KMS-11 (cell line): Measurements from ENCODE around the gene IL1R1.

Experiments
- H2AFZ ChIP-seq: fragments of 200-600 bp; sonication (generic); 2 replicates; pipeline ENCODE4 v1.6.1; 2016; ENCODE audit warnings: antibody characterized with exemption, mixed run types, low read depth
- H3K27ac ChIP-seq: fragments of 200-600 bp; sonication (generic); 2 replicates; pipeline ENCODE4 v1.6.1; 2016; ENCODE audit warnings: mild to moderate bottlenecking, mixed run types
- H3K27me3 ChIP-seq: fragments of 200-600 bp; sonication (generic); 2 replicates; pipeline ENCODE4 v1.6.1; 2017; ENCODE audit warnings: mild to moderate bottlenecking, low read depth, mixed run types, moderate library complexity; ENCODE audit not compliant: insufficient read depth
- H3K36me3 ChIP-seq: fragments of 200-600 bp; sonication (generic); 2 replicates; pipeline ENCODE4 v1.6.1; 2017; ENCODE audit warnings: mild to moderate bottlenecking, mixed run types; ENCODE audit not compliant: insufficient read depth
- H3K4me1 ChIP-seq: fragments of 200-600 bp; sonication (generic); 2 replicates; pipeline ENCODE4 v1.6.1; 2016; ENCODE audit warnings: mild to moderate bottlenecking, low read depth, mixed run types; ENCODE audit not compliant: poor library complexity, severe bottlenecking
- H3K4me2 ChIP-seq: fragments of 200-600 bp; sonication (generic); 2 replicates; pipeline ENCODE4 v1.7.0; 2016; ENCODE audit warnings: mild to moderate bottlenecking, mixed run types
- H3K4me3 ChIP-seq: fragments of 200-600 bp; sonication (generic); IDR thresholded peaks from 2 replicates; pipeline ENCODE4 v1.6.1; 2017; ENCODE audit warnings: low read depth, low read length, mixed read lengths; ENCODE audit not compliant: insufficient read depth
- H3K79me2 ChIP-seq: fragments of 200-600 bp; sonication (generic); 2 replicates; pipeline ENCODE4 v1.6.1; 2016; ENCODE audit warnings: low read depth, mixed run types; ENCODE audit not compliant: insufficient read depth
- H3K9ac ChIP-seq: fragments of 200-600 bp; sonication (generic); 2 replicates; pipeline ENCODE4 v1.6.1; 2016; ENCODE audit warnings: mild to moderate bottlenecking, mixed run types
- H4K20me1 ChIP-seq: fragments of 200-600 bp; sonication (generic); 2 replicates; pipeline ENCODE4 v1.6.1; 2016; ENCODE audit warnings: mild to moderate bottlenecking, mixed run types; ENCODE audit not compliant: insufficient read depth
- CTCF ChIP-seq: fragments of 200-600 bp; sonication (generic); conservative IDR thresholded peaks from 2 replicates; pipeline ENCODE4 v1.6.1; 2017; ENCODE audit warnings: low read depth, mild to moderate bottlenecking, antibody characterized with exemption, low read length, moderate library complexity, mixed read lengths

Gene IL1R1

GRCh38 chr2:102158011-102158755 is 15.6 kb downstream of the IL1R1 start:
- H3K36me3 ChIP-seq, result no peaks in the 10 kb centered on the region
- H3K4me1 ChIP-seq, result no peaks in the 10 kb centered on the region
- no peak overlapping the region for H3K4me2 ChIP-seq
- H3K9ac ChIP-seq, result no peak overlapping the region
- no peak overlapping the region for H3K4me3 ChIP-seq
- TF ChIP-seq CTCF, result no peak
- H3K27ac ChIP-seq, result no peak overlapping the region
- no peaks in the 10 kb centered on the region for H3K79me2 ChIP-seq
- H4K20me1 ChIP-seq, result no peaks in the 10 kb centered on the region
- no peak overlapping the region for H2AFZ ChIP-seq
- H3K27me3 ChIP-seq, result no peaks in the 10 kb centered on the region

GRCh38 chr2:102159295-102159694 is 16.7 kb downstream of the IL1R1 start:
- TF ChIP-seq CTCF, result no peak
- H3K4me1 ChIP-seq, result no peaks in the 10 kb centered on the region
- H3K27ac ChIP-seq, result no peak overlapping the region
- H3K36me3 ChIP-seq, result no peaks in the 10 kb centered on the region
- H4K20me1 ChIP-seq, result no peaks in the 10 kb centered on the region
- no peak overlapping the region for H2AFZ ChIP-seq
- H3K4me3 ChIP-seq, result no peak overlapping the region
- H3K27me3 ChIP-seq, result no peaks in the 10 kb centered on the region
- no peak overlapping the region for H3K9ac ChIP-seq
- H3K4me2 ChIP-seq, result no peak overlapping the region
- H3K79me2 ChIP-seq, result no peaks in the 10 kb centered on the region

- Histone ChIP-seq H3K4me3 (no peak overlapping the region), H3K27ac (no peak overlapping the region), H3K79me2 (no peaks in the 10 kb centered on the region), H3K4me1 (no peaks in the 10 kb centered on the region), H3K27me3 (no peaks in the 10 kb centered on the region), H3K9ac (no peak overlapping the region), H2AFZ (no peak overlapping the region), H3K36me3 (no peaks in the 10 kb centered on the region), H4K20me1 (no peaks in the 10 kb centered on the region), H3K4me2 (no peak overlapping the region)
- no peak for TF ChIP-seq CTCF
Measured at GRCh38 chr2:102166189-102166845, 23.8 kb downstream of the IL1R1 start.

- Histone ChIP-seq H2AFZ (no peak overlapping the region), H3K27me3 (no peaks in the 10 kb centered on the region), H3K4me3 (no peak overlapping the region), H3K27ac (no peak overlapping the region), H3K36me3 (no peaks in the 10 kb centered on the region), H3K79me2 (no peaks in the 10 kb centered on the region), H3K4me1 (no peaks in the 10 kb centered on the region), H4K20me1 (no peaks in the 10 kb centered on the region), H3K4me2 (no peak overlapping the region), H3K9ac (no peak overlapping the region)
- TF ChIP-seq CTCF, result no peak
Measured at GRCh38 chr2:102168026-102168771, 25.7 kb downstream of the IL1R1 start.
